Dendritic cell treated with granulocyte-macrophage colony-stimulating factor and Interleukin-4, amounts not matched to agents 40 ng/mL and 50 ng/mL, for 4 days (primary cell): ENCODE results near the gene EXOC4.

Experiments used
- H3K27ac Mint-ChIP-seq: one replicate; pipeline ENCODE4 v1.8.0; 2022; ENCODE audit warnings: mild to moderate bottlenecking, mixed read lengths
- H3K27me3 Mint-ChIP-seq: one replicate; pipeline ENCODE4 v1.8.0; 2022; ENCODE audit warnings: mild to moderate bottlenecking, mixed read lengths
- H3K36me3 Mint-ChIP-seq: one replicate; pipeline ENCODE4 v1.8.0; 2022; ENCODE audit warnings: low read depth, mixed read lengths
- H3K4me1 Mint-ChIP-seq: one replicate; pipeline ENCODE4 v1.8.0; 2022; ENCODE audit warnings: low read depth, mixed read lengths
- H3K4me3 Mint-ChIP-seq: one replicate; pipeline ENCODE4 v1.8.0; 2022; ENCODE audit warnings: mild to moderate bottlenecking, moderate library complexity, mixed read lengths
- H3K9me3 Mint-ChIP-seq: one replicate; pipeline ENCODE4 v1.8.0; 2022; ENCODE audit warnings: mixed read lengths
- intact Hi-C: fragments of 100-400 bp; cut with micrococcal nuclease; formaldehyde crosslinking; loops from one replicate; pipeline ENCODE4 v1.15.0; 2022

The EXOC4 gene

GRCh38 chr7:133789974-133790373, 537.1 kb downstream of the EXOC4 start:
- Mint-ChIP-seq H3K9me3 (no peaks in the 10 kb centered on the region), H3K4me1 (no peaks in the 10 kb centered on the region), H3K36me3 (peaks cover 11% of the 10 kb centered on the region), H3K27me3 (no peaks in the 10 kb centered on the region), H3K4me3 (no peak overlapping the region), H3K27ac (no peak overlapping the region)
- intact Hi-C loops = no loop called here

- Mint-ChIP-seq H3K4me3 (no peak overlapping the region), H3K27ac (no peak overlapping the region), H3K9me3 (no peaks in the 10 kb centered on the region), H3K36me3 (peaks cover 11% of the 10 kb centered on the region), H3K4me1 (no peaks in the 10 kb centered on the region), H3K27me3 (no peaks in the 10 kb centered on the region)
- intact Hi-C loops = no loop called here
Measured at GRCh38 chr7:133790911-133791310, 538.0 kb downstream of the EXOC4 start.

GRCh38 chr7:133794479-133794878, 541.6 kb downstream of the EXOC4 start:
- H3K4me1 Mint-ChIP-seq = no peaks in the 10 kb centered on the region
- no peak overlapping the region for H3K27ac Mint-ChIP-seq
- intact Hi-C loops = no loop called here
- H3K36me3 Mint-ChIP-seq = no peaks in the 10 kb centered on the region
- H3K27me3 Mint-ChIP-seq = no peaks in the 10 kb centered on the region
- no peak overlapping the region for H3K4me3 Mint-ChIP-seq
- no peaks in the 10 kb centered on the region for H3K9me3 Mint-ChIP-seq

GRCh38 chr7:133795068-133795665, 542.3 kb downstream of the EXOC4 start:
- Mint-ChIP-seq H3K27me3 (no peaks in the 10 kb centered on the region), H3K4me3 (no peak overlapping the region), H3K27ac (no peak overlapping the region), H3K36me3 (no peaks in the 10 kb centered on the region), H3K4me1 (no peaks in the 10 kb centered on the region), H3K9me3 (no peaks in the 10 kb centered on the region)
- intact Hi-C loops = no loop called here

GRCh38 chr7:133796782-133797745, 544.2 kb downstream of the EXOC4 start:
- no peaks in the 10 kb centered on the region for H3K9me3 Mint-ChIP-seq
- no peaks in the 10 kb centered on the region for H3K27me3 Mint-ChIP-seq
- no peak overlapping the region for H3K4me3 Mint-ChIP-seq
- no peaks in the 10 kb centered on the region for H3K4me1 Mint-ChIP-seq
- no peaks in the 10 kb centered on the region for H3K36me3 Mint-ChIP-seq
- H3K27ac Mint-ChIP-seq = no peak overlapping the region
- intact Hi-C loops = no loop called here

GRCh38 chr7:133797818-133798520, 545.1 kb downstream of the EXOC4 start:
- Mint-ChIP-seq H3K4me3 (no peak overlapping the region), H3K27ac (no peak overlapping the region), H3K4me1 (no peaks in the 10 kb centered on the region), H3K36me3 (no peaks in the 10 kb centered on the region), H3K27me3 (no peaks in the 10 kb centered on the region), H3K9me3 (no peaks in the 10 kb centered on the region)
- intact Hi-C loops = no loop called here

GRCh38 chr7:133801341-133801740, 548.5 kb downstream of the EXOC4 start:
- H3K27ac Mint-ChIP-seq = no peak overlapping the region

GRCh38 chr7:133804127-133804526, 551.2 kb downstream of the EXOC4 start:
- Mint-ChIP-seq H3K27me3 (no peaks in the 10 kb centered on the region), H3K9me3 (no peaks in the 10 kb centered on the region), H3K4me3 (no peak overlapping the region), H3K27ac (no peak overlapping the region), H3K4me1 (no peaks in the 10 kb centered on the region), H3K36me3 (no peaks in the 10 kb centered on the region)
- intact Hi-C loops = no loop called here

More at GRCh38 chr7:133801341-133801740, 548.5 kb downstream of the EXOC4 start:
- Mint-ChIP-seq H3K4me1 (no peaks in the 10 kb centered on the region), H3K4me3 (no peak overlapping the region), H3K36me3 (no peaks in the 10 kb centered on the region), H3K9me3 (no peaks in the 10 kb centered on the region), H3K27me3 (no peaks in the 10 kb centered on the region)
- intact Hi-C loops = no loop called here

- H3K4me3 Mint-ChIP-seq = no peak overlapping the region
- no peaks in the 10 kb centered on the region for H3K36me3 Mint-ChIP-seq
- H3K4me1 Mint-ChIP-seq = no peaks in the 10 kb centered on the region
- intact Hi-C loops = no loop called here
- no peaks in the 10 kb centered on the region for H3K27me3 Mint-ChIP-seq
- H3K9me3 Mint-ChIP-seq = no peaks in the 10 kb centered on the region
- H3K27ac Mint-ChIP-seq = no peak overlapping the region
Measured at GRCh38 chr7:133805426-133805825, 552.5 kb downstream of the EXOC4 start.

- H3K4me3 Mint-ChIP-seq = no peak overlapping the region
- no peak overlapping the region for H3K27ac Mint-ChIP-seq
- intact Hi-C loops = no loop called here
- H3K27me3 Mint-ChIP-seq = no peaks in the 10 kb centered on the region
- H3K4me1 Mint-ChIP-seq = no peaks in the 10 kb centered on the region
- no peaks in the 10 kb centered on the region for H3K9me3 Mint-ChIP-seq
- H3K36me3 Mint-ChIP-seq = no peaks in the 10 kb centered on the region
Measured at GRCh38 chr7:133807624-133808492, 555.0 kb downstream of the EXOC4 start.

GRCh38 chr7:133808493-133808866, 555.6 kb downstream of the EXOC4 start:
- no peak overlapping the region for H3K4me3 Mint-ChIP-seq

GRCh38 chr7:133812877-133813276, 560.0 kb downstream of the EXOC4 start:
- no peaks in the 10 kb centered on the region for H3K4me1 Mint-ChIP-seq
- H3K4me3 Mint-ChIP-seq = no peak overlapping the region
- H3K27ac Mint-ChIP-seq = no peak overlapping the region
- no peaks in the 10 kb centered on the region for H3K27me3 Mint-ChIP-seq
- peaks cover 9% of the 10 kb centered on the region for H3K36me3 Mint-ChIP-seq
- no peaks in the 10 kb centered on the region for H3K9me3 Mint-ChIP-seq
- intact Hi-C loops = no loop called here

More at GRCh38 chr7:133808493-133808866, 555.6 kb downstream of the EXOC4 start:
- Mint-ChIP-seq H3K27me3 (no peaks in the 10 kb centered on the region), H3K9me3 (no peaks in the 10 kb centered on the region), H3K4me1 (no peaks in the 10 kb centered on the region), H3K27ac (no peak overlapping the region), H3K36me3 (no peaks in the 10 kb centered on the region)
- intact Hi-C loops = no loop called here

- intact Hi-C loops = no loop called here
- no peaks in the 10 kb centered on the region for H3K27me3 Mint-ChIP-seq
Measured at GRCh38 chr7:133815611-133816210, 562.8 kb downstream of the EXOC4 start.

More at GRCh38 chr7:133815611-133816210, 562.8 kb downstream of the EXOC4 start:
- Mint-ChIP-seq H3K4me1 (no peaks in the 10 kb centered on the region), H3K9me3 (no peaks in the 10 kb centered on the region), H3K36me3 (peaks cover 28% of the 10 kb centered on the region), H3K27ac (no peak overlapping the region), H3K4me3 (no peak overlapping the region)
